Gastrocnemius medialis (tissue), 4 donors: ENCODE data around the gene NOS1AP. TPM values are rescaled to one million over a fixed set of nuclear protein-coding genes. Genes with fewer than 3 reads are reported as not detected.

Experiments used
- ATAC-seq, 2 donors: fragments of 150-250 bp; one replicate each; pipeline ENCODE4 v1.9.1; 2016
- DNase-seq, 2 donors: peaks; one replicate each; pipeline ENCODE4 v3.0.0-alpha.2; 2019
- H3K27ac ChIP-seq, 4 donors: fragments of 200-600 bp; sonication (generic); 1 replicate in 1 of 4; 2 replicates in 3 of 4; pipeline ENCODE4 v1.5.1; 2016 to 2018; ENCODE audit warnings: mild to moderate bottlenecking in 2 of 4, moderate library complexity in 1 of 4
- H3K27me3 ChIP-seq, 3 donors: fragments of 200-600 bp; sonication (generic) in 2 of 3; 1 replicate in 1 of 3; 2 replicates in 2 of 3; pipeline versions ENCODE4 v1.5.1 to v1.6.0; 2016 to 2019; ENCODE audit warnings: mild to moderate bottlenecking in 1 of 3, moderate library complexity in 1 of 3
- H3K36me3 ChIP-seq, 2 donors: fragments of 200-600 bp; sonication (generic) in 1 of 2; one replicate each; pipeline ENCODE4 v1.5.1; 2017 to 2018
- H3K4me1 ChIP-seq, 2 donors: fragments of 200-600 bp; sonication (generic) in 1 of 2; one replicate each; pipeline ENCODE4 v1.5.1; 2016 to 2017; ENCODE audit warnings: mild to moderate bottlenecking in 2 of 2
- H3K4me3 ChIP-seq, 4 donors: fragments of 200-600 bp; sonication (generic) in 3 of 4; 1 replicate in 1 of 4; 2 replicates in 3 of 4; pipeline ENCODE4 v1.5.1; 2016 to 2019; ENCODE audit warnings: mild to moderate bottlenecking in 2 of 4
- H3K9me3 ChIP-seq, 3 donors: fragments of 200-600 bp; sonication (generic) in 2 of 3; 1 replicate in 1 of 3; 2 replicates in 2 of 3; pipeline ENCODE4 v1.5.1; 2016 to 2019
- CTCF ChIP-seq, 5 experiments: fragments of 450-650 bp in 3 of 5; fragments of 200-600 bp in 2 of 5; sonication (generic) in 2 of 5; IDR thresholded peaks in 4 of 5; conservative IDR thresholded peaks in 1 of 5; 1 replicate in 4 of 5; 2 replicates in 1 of 5; pipeline ENCODE4 v1.5.1; 2016 to 2019; ENCODE audit warnings: antibody characterized with exemption in 5 of 5, mild to moderate bottlenecking in 3 of 5, moderate library complexity in 3 of 5
- POLR2A ChIP-seq, 2 donors: fragments of 450-650 bp; IDR thresholded peaks; one replicate each; pipeline ENCODE4 v1.6.1; 2017; ENCODE audit warnings: antibody characterized with exemption in 2 of 2, mild to moderate bottlenecking in 2 of 2, moderate library complexity in 2 of 2
- in situ Hi-C, 4 donors: fragments of 200-750 bp; cut with MboI; loops; one replicate each; pipeline versions ENCODE4 v1.15.0 to v1.8.0; 2017; ENCODE audit warnings: low sequenced_read_pairs in 4 of 4
- intact Hi-C: fragments of 100-400 bp; cut with DNase I; formaldehyde crosslinking; loops from one replicate; pipeline ENCODE4 v1.15.1; 2023; ENCODE audit warnings: low total_unique reads
- total RNA-seq, 4 donors: library from RNA; depleted of rRNA; stranded (reverse); fragments of >200 nt; gene quantifications; one replicate each; pipeline versions ENCODE4 v1.1.0 to v1.2.3, GENCODE V29; 2016

NOS1AP gene
- total RNA-seq, 4 donors from 2014 or later = 0.20 to 0.40 (median 0.25) TPM

DNA sequence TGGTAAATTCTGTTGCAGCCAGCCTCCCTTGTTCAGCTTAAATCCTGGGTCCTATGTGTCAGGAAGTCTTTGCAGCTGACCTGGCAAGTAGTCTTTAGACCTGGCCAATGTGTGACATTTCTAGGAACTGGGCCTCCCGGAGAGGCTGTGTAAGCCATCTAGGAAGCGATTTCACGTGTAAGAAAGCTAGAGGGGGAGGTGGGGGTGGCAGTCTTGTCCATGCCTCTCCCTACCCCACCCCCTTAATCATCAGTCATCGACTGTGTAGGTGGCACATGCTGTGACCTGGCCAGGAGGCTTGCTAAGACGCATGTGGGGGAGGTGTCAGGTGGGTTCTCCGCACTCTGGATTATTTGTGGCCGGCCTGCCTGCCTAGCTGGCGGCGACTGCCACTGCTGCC, 320.5 kb downstream of the NOS1AP start:
- H3K4me3 ChIP-seq = no peak overlapping the region
- no peak overlapping the region for H3K27ac ChIP-seq
- peaks cover 0 to 6% (median 0%) of the 10 kb centered on the region in 3 donors for H3K27me3 ChIP-seq
- TF ChIP-seq CTCF (IDR thresholded peaks at IDR 0.05 in 4 of 5, conservative IDR thresholded peaks at IDR 0.05 in 1 of 5) (no peak), POLR2A (IDR thresholded peaks at IDR 0.05) (no peak)
- in situ Hi-C loops = loop anchor here in 3 of 4 donors (5.0 to 10.0 kb wide), 2 partner anchors 333 to 335 kb away; no protein-coding TSS in a partner anchor
- no peaks in the 10 kb centered on the region for H3K9me3 ChIP-seq
- no peaks in the 10 kb centered on the region for H3K36me3 ChIP-seq
- no peak for DNase-seq
- H3K4me1 ChIP-seq = no peaks in the 10 kb centered on the region
- intact Hi-C loops = no loop called here
- no peak for ATAC-seq

DNA sequence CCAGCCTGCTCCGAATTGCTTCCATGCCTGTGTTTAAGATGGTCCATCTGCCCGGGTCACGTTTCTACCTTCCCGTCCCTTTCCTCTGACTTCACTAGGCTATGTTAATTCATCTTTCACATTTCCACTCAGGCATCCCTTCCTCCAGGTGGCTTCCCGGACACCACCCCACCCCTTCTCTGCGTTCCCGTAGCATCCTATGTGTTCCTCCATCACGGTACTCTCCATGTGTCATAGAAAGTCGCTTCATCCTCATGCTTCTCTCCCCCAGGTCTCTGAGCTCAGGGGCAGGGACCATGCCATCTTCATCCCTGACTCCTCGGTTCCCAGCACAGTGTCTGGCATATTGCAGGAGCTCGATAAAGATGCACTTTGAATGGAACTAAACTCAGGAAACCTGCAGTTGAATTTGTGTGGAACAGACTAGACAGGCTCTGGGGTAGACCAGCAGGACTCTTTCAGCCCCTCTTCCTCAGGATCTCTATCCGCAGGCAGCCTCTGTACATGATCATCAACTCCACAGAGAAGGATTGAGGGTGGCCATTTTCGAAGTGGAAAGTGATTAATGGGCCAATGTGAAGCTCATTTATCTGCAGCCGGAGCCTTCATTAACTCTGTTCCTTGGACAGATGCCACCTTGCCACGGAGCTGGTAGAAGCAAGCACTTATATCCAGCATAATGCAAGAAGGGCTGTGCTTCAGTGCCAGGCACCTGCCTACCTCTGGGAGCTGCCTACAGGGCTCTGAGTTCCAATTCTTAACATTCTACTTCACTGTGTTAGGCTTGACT, 321.1 kb downstream of the NOS1AP start:
- intact Hi-C loops = no loop called here
- in situ Hi-C loops = loop anchor here in 3 of 4 donors (5.0 to 10.0 kb wide), 2 partner anchors 333 to 336 kb away; no protein-coding TSS in a partner anchor
- no peak for ATAC-seq

GRCh38 chr1:162391790-162392563, 322.5 kb downstream of the NOS1AP start:
- Histone ChIP-seq H3K27me3 (peaks cover 0 to 6% (median 0%) of the 10 kb centered on the region in 3 donors), H3K36me3 (no peaks in the 10 kb centered on the region), H3K4me1 (no peaks in the 10 kb centered on the region), H3K9me3 (no peaks in the 10 kb centered on the region), H3K4me3 (no peak overlapping the region), H3K27ac (no peak overlapping the region)
- in situ Hi-C loops = loop anchor here in 3 of 4 donors (5.0 to 10.0 kb wide), 2 partner anchors 335 to 337 kb away; no protein-coding TSS in a partner anchor
- ATAC-seq (no peak), DNase-seq (no peak)
- TF ChIP-seq CTCF (IDR thresholded peaks at IDR 0.05 in 4 of 5, conservative IDR thresholded peaks at IDR 0.05 in 1 of 5) = peak; percentile 45 to 70 (median 52)
- no peak for TF ChIP-seq POLR2A (IDR thresholded peaks at IDR 0.05)
- intact Hi-C loops = loop anchor here (2.0 kb wide), 1 partner anchor 335 kb away; no protein-coding TSS in a partner anchor

More for the DNA sequence above, 321.1 kb downstream of the NOS1AP start:
- H3K27ac ChIP-seq = no peak overlapping the region
- H3K4me1 ChIP-seq = no peaks in the 10 kb centered on the region
- no peak for DNase-seq
- no peak for TF ChIP-seq CTCF (IDR thresholded peaks at IDR 0.05 in 4 of 5, conservative IDR thresholded peaks at IDR 0.05 in 1 of 5)
- TF ChIP-seq POLR2A (IDR thresholded peaks at IDR 0.05) = no peak
- peaks cover 0 to 6% (median 0%) of the 10 kb centered on the region in 3 donors for H3K27me3 ChIP-seq
- no peaks in the 10 kb centered on the region for H3K36me3 ChIP-seq
- no peak overlapping the region for H3K4me3 ChIP-seq
- no peaks in the 10 kb centered on the region for H3K9me3 ChIP-seq

- Histone ChIP-seq H3K36me3 (no peaks in the 10 kb centered on the region), H3K4me3 (no peak overlapping the region), H3K27me3 (peaks cover 0 to 5% (median 0%) of the 10 kb centered on the region in 3 donors), H3K9me3 (no peaks in the 10 kb centered on the region), H3K4me1 (no peaks in the 10 kb centered on the region), H3K27ac (no peak overlapping the region)
- DNase-seq (no peak), ATAC-seq (no peak)
- TF ChIP-seq CTCF (IDR thresholded peaks at IDR 0.05 in 4 of 5, conservative IDR thresholded peaks at IDR 0.05 in 1 of 5) (no peak), POLR2A (IDR thresholded peaks at IDR 0.05) (no peak)
- in situ Hi-C loops = loop anchor here in 2 of 4 donors (10.0 kb wide), 1 partner anchor 342 kb away; no protein-coding TSS in a partner anchor
- intact Hi-C loops = no loop called here
Measured at GRCh38 chr1:162396201-162396906, 326.9 kb downstream of the NOS1AP start.
